Measurements from ENCODE around the gene EIF4H.

GRCh38 chr7:74185636-74186035 is 11.5 kb downstream of the EIF4H start:
- no peak for TF ChIP-seq CTCF (IDR thresholded peaks at IDR 0.05; ENCODE audit: low read depth, low read length, poor library complexity, severe bottlenecking)
- TF ChIP-seq EZH2phosphoT487 (IDR thresholded peaks at IDR 0.05; ENCODE audit: borderline replicate concordance, low read length) = no peak

Measured in DOHH2 (cell line).